SK-N-SH (cell line): ENCODE data around the gene SERTM2. TPM values are rescaled to one million over a fixed set of nuclear protein-coding genes. Genes with fewer than 3 reads are reported as not detected.

Source experiments
- CTCF ChIA-PET: fragments of 300-600, 350-600 bp; formaldehyde crosslinking; extraction: SDS; loops from one replicate; lab custom pipeline; 2021; lab: Yijun Ruan, JAX
- POLR2A ChIA-PET: fragments of 350-600 bp; sonication (Branson Sonifier 250); formaldehyde crosslinking; extraction: SDS; loops from one replicate; lab custom pipeline; 2020; ENCODE audit warnings: antibody characterized with exemption, inconsistent platforms; lab: Yijun Ruan, JAX
- DNase-seq: peaks from one replicate; pipeline ENCODE4 v3.0.0; 2012
- H2AFZ ChIP-seq: fragments of 200-600 bp; sonication (generic); 2 replicates; pipeline ENCODE4 v1.8.1; 2016; ENCODE audit warnings: antibody characterized with exemption, mild to moderate bottlenecking, low read depth
- H3F3A ChIP-seq: fragments of 200-600 bp; sonication (generic); replicated peaks from 2 replicates; pipeline ENCODE3; 2016; ENCODE audit warnings: antibody characterized with exemption, mild to moderate bottlenecking; ENCODE audit not compliant: insufficient read depth
- H3K27ac ChIP-seq, 2 experiments: fragments of 200-500 bp in 1 of 2; fragments of 200-600 bp in 1 of 2; sonication (Bioruptor generic) in 1 of 2; sonication (generic), shearing (Covaris generic) in 1 of 2; 2 replicates each; pipeline versions ENCODE4 v1.5.1 to v1.6.1; 2014 to 2016; ENCODE audit warnings: low read depth in 2 of 2, inconsistent platforms in 1 of 2, low read length in 1 of 2, mild to moderate bottlenecking in 1 of 2, mixed read lengths in 1 of 2
- H3K27me3 ChIP-seq: fragments of 200-600 bp; sonication (generic), shearing (Covaris generic); 2 replicates; pipeline ENCODE4 v1.6.1; 2016; ENCODE audit warnings: mixed run types; ENCODE audit not compliant: insufficient read depth
- H3K36me3 ChIP-seq, 2 experiments: fragments of 200-500 bp in 1 of 2; fragments of 200-600 bp in 1 of 2; sonication (Bioruptor generic) in 1 of 2; sonication (generic) in 1 of 2; replicated peaks in 1 of 2; 2 replicates each; pipeline versions ENCODE3 to v1.5.1; 2014 to 2016; ENCODE audit warnings: low read length in 1 of 2, mild to moderate bottlenecking in 1 of 2; ENCODE audit not compliant: insufficient read depth in 2 of 2, control insufficient read depth in 1 of 2
- H3K4me1 ChIP-seq, 2 experiments: fragments of 200-500 bp in 1 of 2; fragments of 200-600 bp in 1 of 2; sonication (Bioruptor generic) in 1 of 2; sonication (generic), shearing (Covaris generic) in 1 of 2; 2 replicates each; pipeline versions ENCODE4 v1.5.1 to v1.6.1; 2014 to 2016; ENCODE audit warnings: low read depth in 1 of 2, low read length in 1 of 2, mixed run types in 1 of 2; ENCODE audit not compliant: insufficient read depth in 2 of 2, control insufficient read depth in 1 of 2
- H3K4me2 ChIP-seq: fragments of 200-600 bp; sonication (generic), shearing (Covaris generic); 2 replicates; pipeline ENCODE4 v1.6.1; 2017; ENCODE audit warnings: mixed run types
- H3K4me3 ChIP-seq, 2 experiments: fragments of 200-500 bp in 1 of 2; fragments of 200-600 bp in 1 of 2; sonication (Bioruptor generic) in 1 of 2; sonication (generic), shearing (Covaris generic) in 1 of 2; 2 replicates each; pipeline versions ENCODE4 v1.5.1 to v1.8.1; 2014 to 2016; ENCODE audit warnings: low read depth in 2 of 2, inconsistent platforms in 1 of 2, low read length in 1 of 2, mild to moderate bottlenecking in 1 of 2, mixed read lengths in 1 of 2, moderate library complexity in 1 of 2
- H3K79me2 ChIP-seq: fragments of 200-600 bp; sonication (generic); 2 replicates; pipeline ENCODE4 v1.8.1; 2017; ENCODE audit warnings: mild to moderate bottlenecking; ENCODE audit not compliant: insufficient read depth
- H3K9ac ChIP-seq: fragments of 200-600 bp; sonication (generic); 2 replicates; pipeline ENCODE4 v1.6.1; 2017; ENCODE audit warnings: mixed run types
- H3K9me2 ChIP-seq: fragments of 200-600 bp; sonication (generic); 2 replicates; pipeline ENCODE4 v1.6.1; 2017; ENCODE audit warnings: mixed run types
- H3K9me3 ChIP-seq: fragments of 200-600 bp; sonication (generic); 2 replicates; pipeline ENCODE4 v1.6.1; 2017; ENCODE audit warnings: mixed run types, mild to moderate bottlenecking, moderate library complexity
- H4K20me1 ChIP-seq: fragments of 200-600 bp; sonication (generic); 2 replicates; pipeline ENCODE4 v1.6.1; 2017; ENCODE audit warnings: mild to moderate bottlenecking, mixed run types; ENCODE audit not compliant: insufficient read depth
- CHD2 ChIP-seq: fragments of 150-350 bp; IDR thresholded peaks from 2 replicates; pipeline ENCODE4 v1.6.1; 2018; ENCODE audit warnings: low read length; ENCODE audit not compliant: partially characterized antibody
- EZH2phosphoT487 ChIP-seq: fragments of 200-600 bp; sonication (generic); IDR thresholded peaks from 2 replicates; pipeline ENCODE4 v1.6.1; 2017; ENCODE audit warnings: low read depth, mixed run types, mild to moderate bottlenecking, antibody characterized with exemption, moderate library complexity, borderline replicate concordance
- FOSL2 ChIP-seq: IDR thresholded peaks from 2 replicates; pipeline ENCODE4 v1.4.0; 2012; ENCODE audit warnings: low read depth, mild to moderate bottlenecking, moderate library complexity, borderline replicate concordance
- FOXJ3 ChIP-seq: sonication (generic); formaldehyde crosslinking; IDR thresholded peaks from 2 replicates; pipeline ENCODE4 v1.5.1; 2020; ENCODE audit warnings: mild to moderate bottlenecking, missing genetic modification reagents
- MXI1 ChIP-seq: IDR thresholded peaks from 2 replicates; pipeline ENCODE4 v1.6.1; 2012; ENCODE audit warnings: mild to moderate bottlenecking, low read depth, low read length, improper control_type of control experiment
- NRF1 ChIP-seq: IDR thresholded peaks from 2 replicates; pipeline ENCODE4 v1.6.1; 2012; ENCODE audit warnings: low read depth, mild to moderate bottlenecking, low read length
- RCOR1 ChIP-seq: fragments of 150-350 bp; IDR thresholded peaks from 2 replicates; pipeline ENCODE4 v1.6.1; 2017; ENCODE audit warnings: antibody characterized with exemption, low read length
- WGBS: methylation state at CpG from one replicate; pipeline ENCODE4 v1.1.6; 2017; ENCODE audit warnings: low lambda C conversion rate; 5-methylcytosine and 5-hydroxymethylcytosine counted together
- polyA plus RNA-seq, 3 experiments: library from polyadenylated mRNA; depleted of rRNA; stranded (reverse); fragments of >200 nt; gene quantifications; 2 replicates each; pipeline ENCODE4 v1.2.3, GENCODE V29; 2012
- TF ChIP-seq, protein P1 (sequence below): IDR thresholded peaks from 2 replicates; pipeline ENCODE4 v1.4.0; 2012; ENCODE audit warnings: low read depth, borderline replicate concordance
- TF ChIP-seq, protein P2 (sequence below): IDR thresholded peaks from 2 replicates; pipeline ENCODE4; 2012

The SERTM2 gene
- polyA plus RNA-seq, 1 of the 3 experiments (the other 2 are of a cell fraction), result 0.12 TPM

DNA sequence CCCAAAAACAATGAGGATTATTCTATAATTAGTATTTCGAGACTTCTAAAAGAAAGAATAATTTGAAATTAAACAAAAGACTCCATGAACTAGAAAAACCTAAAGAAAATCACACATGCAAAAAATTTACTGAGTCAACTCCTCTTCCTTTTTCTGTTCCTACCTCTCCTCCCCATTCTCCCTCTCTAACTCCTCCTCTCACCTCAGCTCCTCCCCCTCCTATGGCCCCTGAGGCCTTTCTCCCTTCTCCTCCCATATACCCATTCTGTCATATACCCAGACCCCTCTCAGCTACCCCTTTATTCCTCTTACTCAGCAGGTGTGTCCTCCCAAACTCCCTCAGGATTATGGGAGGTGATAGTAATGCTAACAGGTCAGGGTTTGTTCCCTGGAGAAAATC is 57.4 kb downstream of the SERTM2 start:
- no peaks in the 10 kb centered on the region for H3K9me3 ChIP-seq
- CTCF ChIA-PET, result interaction anchor here (0.9 to 2.4 kb wide), 8 partner anchors 9 to 112 kb away, joined by 3 to 7 read pairs (median 6); partner anchors contain the start of gene ALG13

More for the DNA sequence above, 57.4 kb downstream of the SERTM2 start:
- no peak for DNase-seq
- no peak for TF ChIP-seq MXI1
- TF ChIP-seq, protein P1, sequence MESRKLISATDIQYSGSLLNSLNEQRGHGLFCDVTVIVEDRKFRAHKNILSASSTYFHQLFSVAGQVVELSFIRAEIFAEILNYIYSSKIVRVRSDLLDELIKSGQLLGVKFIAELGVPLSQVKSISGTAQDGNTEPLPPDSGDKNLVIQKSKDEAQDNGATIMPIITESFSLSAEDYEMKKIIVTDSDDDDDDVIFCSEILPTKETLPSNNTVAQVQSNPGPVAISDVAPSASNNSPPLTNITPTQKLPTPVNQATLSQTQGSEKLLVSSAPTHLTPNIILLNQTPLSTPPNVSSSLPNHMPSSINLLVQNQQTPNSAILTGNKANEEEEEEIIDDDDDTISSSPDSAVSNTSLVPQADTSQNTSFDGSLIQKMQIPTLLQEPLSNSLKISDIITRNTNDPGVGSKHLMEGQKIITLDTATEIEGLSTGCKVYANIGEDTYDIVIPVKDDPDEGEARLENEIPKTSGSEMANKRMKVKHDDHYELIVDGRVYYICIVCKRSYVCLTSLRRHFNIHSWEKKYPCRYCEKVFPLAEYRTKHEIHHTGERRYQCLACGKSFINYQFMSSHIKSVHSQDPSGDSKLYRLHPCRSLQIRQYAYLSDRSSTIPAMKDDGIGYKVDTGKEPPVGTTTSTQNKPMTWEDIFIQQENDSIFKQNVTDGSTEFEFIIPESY, result no peak
- TF ChIP-seq EZH2phosphoT487, result no peak
- no peak for TF ChIP-seq RCOR1
- TF ChIP-seq CHD2, result no peak
- no peak for TF ChIP-seq FOSL2
- TF ChIP-seq, protein P2, sequence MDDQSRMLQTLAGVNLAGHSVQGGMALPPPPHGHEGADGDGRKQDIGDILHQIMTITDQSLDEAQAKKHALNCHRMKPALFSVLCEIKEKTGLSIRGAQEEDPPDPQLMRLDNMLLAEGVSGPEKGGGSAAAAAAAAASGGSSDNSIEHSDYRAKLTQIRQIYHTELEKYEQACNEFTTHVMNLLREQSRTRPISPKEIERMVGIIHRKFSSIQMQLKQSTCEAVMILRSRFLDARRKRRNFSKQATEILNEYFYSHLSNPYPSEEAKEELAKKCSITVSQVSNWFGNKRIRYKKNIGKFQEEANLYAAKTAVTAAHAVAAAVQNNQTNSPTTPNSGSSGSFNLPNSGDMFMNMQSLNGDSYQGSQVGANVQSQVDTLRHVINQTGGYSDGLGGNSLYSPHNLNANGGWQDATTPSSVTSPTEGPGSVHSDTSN, result no peak
- TF ChIP-seq NRF1, result no peak
- TF ChIP-seq FOXJ3, result no peak
- H3K9me2 ChIP-seq, result no peaks in the 10 kb centered on the region
- no peak overlapping the region for H3K27ac ChIP-seq
- POLR2A ChIA-PET, result no interaction called here
- no peaks in the 10 kb centered on the region for H3K4me1 ChIP-seq
- H4K20me1 ChIP-seq, result no peaks in the 10 kb centered on the region
- H3K36me3 ChIP-seq, result no peaks in the 10 kb centered on the region
- H3K4me2 ChIP-seq, result no peak overlapping the region
- H3K79me2 ChIP-seq, result no peaks in the 10 kb centered on the region
- H3K27me3 ChIP-seq, result peaks cover 15% of the 10 kb centered on the region; the same call in 1 of the 2 replicates
- no peak overlapping the region for H2AFZ ChIP-seq
- H3F3A ChIP-seq, result no peaks in the 10 kb centered on the region
- no peak overlapping the region for H3K9ac ChIP-seq
- 6% methylated on average over 1 of the region's 1 CpG for WGBS
- H3K4me3 ChIP-seq, result no peak overlapping the region

Other genes with a start within 250 kb of the SERTM2 start
- gene CAPN6, start 241.2 kb upstream of the SERTM2 start, polyA plus RNA-seq (2012; rRNA removed), result 0.02 TPM in 1 of 2 replicates, not detected in the other
- gene DCX, start 99.5 kb upstream of the SERTM2 start, polyA plus RNA-seq (2012; rRNA removed), result 0.26 and 0.88 TPM in 2 replicates
- gene ALG13, start 169.5 kb downstream of the SERTM2 start, polyA plus RNA-seq (2012; rRNA removed), result 76.7 and 89.7 TPM in 2 replicates